MCF 10A (cell line): Measurements from ENCODE around the gene TPSD1. TPM values are rescaled to one million over a fixed set of nuclear protein-coding genes. Genes with fewer than 3 reads are reported as not detected.
"Not testable (repeated sequence)": the region's sequence is repeated elsewhere in the genome, so short reads cannot be mapped to it uniquely, and the experiment has no call there.

Source experiments
- Bru-seq: library from RNA; stranded (reverse); fragments of 400-500 nt; gene quantifications from one replicate; lab custom pipeline; 2021; lab: Mats Ljungman, UMichigan
- BruChase-seq, 2 experiments: library from RNA; stranded (reverse); fragments of 400-500 nt; gene quantifications; one replicate each; lab custom pipeline; 2021; lab: Mats Ljungman, UMichigan
- BruUV-seq: library from RNA; stranded (reverse); fragments of 400-500 nt; replicated peaks from 2 replicates; lab custom pipeline; 2021; lab: Mats Ljungman, UMichigan
- CTCF ChIA-PET: fragments of 300-600 bp; sonication (Branson Sonifier 250); formaldehyde crosslinking; extraction: SDS; loops from one replicate; lab custom pipeline; 2021; ENCODE audit warnings: antibody characterized with exemption, inconsistent platforms; lab: Yijun Ruan, JAX
- POLR2A ChIA-PET: fragments of 300-600, 350-650 bp; sonication (Branson Sonifier 250); formaldehyde crosslinking; extraction: SDS; loops from one replicate; lab custom pipeline; 2020; ENCODE audit warnings: antibody characterized with exemption, inconsistent platforms; lab: Yijun Ruan, JAX
- DNase-seq: peaks from one replicate; pipeline ENCODE4 v3.0.0-alpha.2; 2018; ENCODE audit not compliant: unreplicated experiment
- H3K27ac Mint-ChIP-seq: one replicate; pipeline ENCODE4 v1.8.0; 2022; ENCODE audit warnings: mild to moderate bottlenecking, low read depth, mixed read lengths; ENCODE audit not compliant: unreplicated experiment
- H3K27me3 Mint-ChIP-seq: one replicate; pipeline ENCODE4 v1.8.0; 2022; ENCODE audit warnings: mixed read lengths; ENCODE audit not compliant: insufficient read depth, unreplicated experiment
- H3K36me3 Mint-ChIP-seq: one replicate; pipeline ENCODE4 v1.8.0; 2022; ENCODE audit warnings: mild to moderate bottlenecking, moderate library complexity, mixed read lengths; ENCODE audit not compliant: insufficient read depth, unreplicated experiment
- H3K4me1 Mint-ChIP-seq: one replicate; pipeline ENCODE4 v1.8.0; 2022; ENCODE audit warnings: mixed read lengths; ENCODE audit not compliant: insufficient read depth, unreplicated experiment
- H3K4me3 Mint-ChIP-seq: one replicate; pipeline ENCODE4 v1.8.0; 2022; ENCODE audit warnings: mild to moderate bottlenecking, moderate library complexity, mixed read lengths; ENCODE audit not compliant: unreplicated experiment
- H3K9me3 Mint-ChIP-seq: one replicate; pipeline ENCODE4 v1.8.0; 2022; ENCODE audit warnings: mixed read lengths; ENCODE audit not compliant: unreplicated experiment
- CTCF ChIP-seq: fragments of 200-600 bp; IDR thresholded peaks from one replicate; pipeline ENCODE4 v1.8.0; 2022; ENCODE audit warnings: antibody characterized with exemption, mild to moderate bottlenecking; ENCODE audit not compliant: unreplicated experiment
- intact Hi-C: fragments of 100-400 bp; cut with micrococcal nuclease; formaldehyde crosslinking; loops from 2 replicates; pipeline ENCODE4 v1.14.1; 2022
- long read RNA-seq: library from polyadenylated mRNA; stranded (forward); transcript quantifications from one replicate; pipeline ENCODE4 v2.0.0, GENCODE V29; 2022
- total RNA-seq: library from RNA; stranded (reverse); gene quantifications from 2 replicates; pipeline ENCODE4 v1.2.3, GENCODE V29; 2022

The TPSD1 gene
- total RNA-seq (not detected in 2 replicates), Bru-seq, nascent RNA (not detected), BruChase-seq, experiment 1, labeled RNA remaining after a 6-hour chase (not detected), BruChase-seq, experiment 2, labeled RNA remaining after a 2-hour chase (not detected)
- long read RNA-seq: 0 reads

- BruUV-seq, H3K4me3 Mint-ChIP-seq, intact Hi-C loops, DNase-seq, H3K4me1 Mint-ChIP-seq, H3K27ac Mint-ChIP-seq, CTCF ChIA-PET, H3K36me3 Mint-ChIP-seq, H3K9me3 Mint-ChIP-seq: not testable (repeated sequence)
- POLR2A ChIA-PET: interaction anchor here (0.6 kb wide), 1 partner anchor 34 kb away, joined by 4 read pairs; no protein-coding TSS in a partner anchor
- peaks cover 22% of the 10 kb centered on the region for H3K27me3 Mint-ChIP-seq
Measured at GRCh38 chr16:1255276-1256122, at the start of gene TPSD1. Gene TPSD1, plus strand, starts transcription at chr16:1256069. Its CDS starts 212 bp downstream, at chr16:1256281.

- POLR2A ChIA-PET: no interaction called here
Measured at GRCh38 chr16:1206326-1206725, 49.5 kb upstream of the TPSD1 start.

GRCh38 chr16:1206786-1207185 is 49.1 kb upstream of the TPSD1 start:
- CTCF ChIA-PET: no interaction called here

More at GRCh38 chr16:1206326-1206725, 49.5 kb upstream of the TPSD1 start:
- BruUV-seq: no TSS peak
- DNase-seq: no peak
- Mint-ChIP-seq H3K4me3 (no peak overlapping the region), H3K36me3 (no peaks in the 10 kb centered on the region), H3K9me3 (no peaks in the 10 kb centered on the region), H3K4me1 (no peaks in the 10 kb centered on the region), H3K27me3 (peaks cover 22% of the 10 kb centered on the region), H3K27ac (no peak overlapping the region)
- intact Hi-C loops: no loop called here
- TF ChIP-seq CTCF: no peak
- CTCF ChIA-PET: no interaction called here

GRCh38 chr16:1208239-1208830 is 47.5 kb upstream of the TPSD1 start:
- Mint-ChIP-seq H3K4me3 (no peak overlapping the region), H3K27ac (no peak overlapping the region), H3K4me1 (no peaks in the 10 kb centered on the region), H3K27me3 (peaks cover 22% of the 10 kb centered on the region), H3K36me3 (no peaks in the 10 kb centered on the region), H3K9me3 (no peaks in the 10 kb centered on the region)
- ChIA-PET CTCF (interaction anchor here (0.6 to 0.7 kb wide), 2 partner anchors 233 to 355 kb away, joined by 3 to 5 read pairs; no protein-coding TSS in a partner anchor), POLR2A (no interaction called here)
- intact Hi-C loops: no loop called here
- TF ChIP-seq CTCF: no peak
- no peak for DNase-seq
- no TSS peak for BruUV-seq

More at GRCh38 chr16:1206786-1207185, 49.1 kb upstream of the TPSD1 start:
- no TSS peak for BruUV-seq
- POLR2A ChIA-PET: no interaction called here
- intact Hi-C loops: no loop called here
- Mint-ChIP-seq H3K27ac (no peak overlapping the region), H3K36me3 (no peaks in the 10 kb centered on the region), H3K27me3 (peaks cover 22% of the 10 kb centered on the region), H3K9me3 (no peaks in the 10 kb centered on the region), H3K4me3 (no peak overlapping the region), H3K4me1 (no peaks in the 10 kb centered on the region)
- no peak for TF ChIP-seq CTCF
- no peak for DNase-seq
